Hematopoietic multipotent progenitor cell treated with erythropoietin and hydrocortisone succinate and interleukin-3 and kit ligand, for 17 days (in vitro differentiated cells): Measurements from ENCODE around the gene OSBPL5.

Experiments
- DNase-seq: peaks from one replicate; pipeline ENCODE4 v3.0.0-alpha.2; 2015; ENCODE audit warnings: low spot score

Gene OSBPL5

GRCh38 chr11:3096909-3097530 is 68.1 kb downstream of the OSBPL5 start:
- no peak for DNase-seq

GRCh38 chr11:3095712-3096361 is 69.3 kb downstream of the OSBPL5 start:
- no peak for DNase-seq

- DNase-seq, result no peak
Measured at GRCh38 chr11:3094223-3094824, 70.8 kb downstream of the OSBPL5 start.

GRCh38 chr11:3093281-3094191 is 71.6 kb downstream of the OSBPL5 start:
- no peak for DNase-seq

GRCh38 chr11:3092603-3093141 is 72.4 kb downstream of the OSBPL5 start:
- no peak for DNase-seq

- peak; percentile 82 for DNase-seq
Measured at GRCh38 chr11:3091846-3092602, 73.1 kb downstream of the OSBPL5 start.

GRCh38 chr11:3091081-3091845 is 73.8 kb downstream of the OSBPL5 start:
- no peak for DNase-seq

- no peak for DNase-seq
Measured at GRCh38 chr11:3090096-3090901, 74.8 kb downstream of the OSBPL5 start.

- no peak for DNase-seq
Measured at GRCh38 chr11:3089236-3090061, 75.7 kb downstream of the OSBPL5 start.

GRCh38 chr11:3088806-3089205 is 76.3 kb downstream of the OSBPL5 start:
- DNase-seq, result no peak

GRCh38 chr11:3087821-3088800 is 77.0 kb downstream of the OSBPL5 start:
- no peak for DNase-seq

- DNase-seq, result no peak
Measured at GRCh38 chr11:3087373-3087772, 77.7 kb downstream of the OSBPL5 start.

GRCh38 chr11:3086671-3087150 is 78.4 kb downstream of the OSBPL5 start:
- no peak for DNase-seq

- DNase-seq, result no peak
Measured at GRCh38 chr11:3086114-3086513, 79.0 kb downstream of the OSBPL5 start.

- no peak for DNase-seq
Measured at GRCh38 chr11:3085052-3085451, 80.1 kb downstream of the OSBPL5 start.

GRCh38 chr11:3083321-3083720 is 81.8 kb downstream of the OSBPL5 start:
- no peak for DNase-seq

GRCh38 chr11:3081386-3081751 is 83.7 kb downstream of the OSBPL5 start:
- no peak for DNase-seq
